SU-DHL-6 (cell line): Measurements from ENCODE around the gene RPE65.

Source experiments
- H2AFZ ChIP-seq: fragments of 200-600 bp; sonication (generic); 2 replicates; pipeline ENCODE4 v1.6.1; 2014; ENCODE audit warnings: low read depth, mild to moderate bottlenecking, moderate library complexity, mixed read lengths, antibody characterized with exemption, low read length; ENCODE audit not compliant: severe bottlenecking
- H3F3A ChIP-seq: fragments of 200-600 bp; shearing (Covaris generic); 2 replicates; pipeline ENCODE4 v1.6.0; 2016; ENCODE audit warnings: antibody characterized with exemption, mild to moderate bottlenecking; ENCODE audit not compliant: insufficient read depth
- H3K27ac ChIP-seq: fragments of 200-600 bp; sonication (generic); 2 replicates; pipeline ENCODE4 v1.5.1; 2016; ENCODE audit warnings: low read depth, mild to moderate bottlenecking, low read length, moderate library complexity, mixed read lengths
- H3K27me3 ChIP-seq: fragments of 200-600 bp; sonication (generic), shearing (Covaris generic); 2 replicates; pipeline ENCODE4 v1.6.0; 2014; ENCODE audit warnings: mild to moderate bottlenecking, low read length
- H3K36me3 ChIP-seq: fragments of 200-600 bp; sonication (generic); 2 replicates; pipeline ENCODE4 v1.6.1; 2014; ENCODE audit warnings: mild to moderate bottlenecking, low read length, mixed read lengths
- H3K4me2 ChIP-seq: fragments of 300-600, 200-600 bp; shearing (Covaris generic), sonication (generic); 2 replicates; pipeline ENCODE4 v1.6.0; 2014; ENCODE audit warnings: low read length, low read depth, mild to moderate bottlenecking; ENCODE audit not compliant: poor library complexity, severe bottlenecking
- H3K4me3 ChIP-seq: fragments of 200-600 bp; sonication (generic); 2 replicates; pipeline ENCODE4 v1.5.1; 2014; ENCODE audit warnings: antibody characterized with exemption, low read length, mild to moderate bottlenecking, mixed read lengths; ENCODE audit not compliant: insufficient read depth, poor library complexity, severe bottlenecking
- H3K79me2 ChIP-seq: fragments of 200-600 bp; sonication (generic); 2 replicates; pipeline ENCODE4 v1.6.1; 2014; ENCODE audit warnings: mild to moderate bottlenecking, low read length, moderate library complexity; ENCODE audit not compliant: insufficient read depth
- H3K9ac ChIP-seq: fragments of 200-600 bp; sonication (generic); 2 replicates; pipeline ENCODE4 v1.7.0; 2014; ENCODE audit warnings: mild to moderate bottlenecking, low read length
- H3K9me2 ChIP-seq: fragments of 200-600 bp; sonication (generic); replicated peaks from 2 replicates; pipeline ENCODE4 v1.6.1; 2014; ENCODE audit warnings: low read length; ENCODE audit not compliant: insufficient read depth
- H3K9me3 ChIP-seq: fragments of 200-600 bp; sonication (generic); 2 replicates; pipeline ENCODE4 v1.6.1; 2014; ENCODE audit warnings: low read length, mixed read lengths; ENCODE audit not compliant: insufficient read depth
- H4K20me1 ChIP-seq: fragments of 200-600 bp; sonication (generic); 2 replicates; pipeline ENCODE4 v1.6.1; 2014; ENCODE audit warnings: low read depth, mild to moderate bottlenecking, antibody characterized with exemption, low read length, moderate library complexity, mixed read lengths
- CTCF ChIP-seq: fragments of 200-600 bp; sonication (generic); IDR thresholded peaks from one replicate; pipeline ENCODE4 v1.5.1; 2017; ENCODE audit warnings: antibody characterized with exemption, mild to moderate bottlenecking, low read length, moderate library complexity; ENCODE audit not compliant: insufficient read depth, poor library complexity, severe bottlenecking
- EZH2phosphoT487 ChIP-seq: fragments of 200-600 bp; sonication (generic), shearing (Covaris generic); conservative IDR thresholded peaks from 2 replicates; pipeline ENCODE4 v1.6.1; 2018; ENCODE audit warnings: mild to moderate bottlenecking, antibody characterized with exemption, low read length, moderate library complexity, mixed read lengths

The RPE65 gene

GRCh38 chr1:68456202-68456601, 6.4 kb upstream of the RPE65 start:
- no peak overlapping the region for H3K27ac ChIP-seq
- no peak overlapping the region for H3K4me3 ChIP-seq
- H3F3A ChIP-seq, result no peaks in the 10 kb centered on the region
- no peaks in the 10 kb centered on the region for H3K9me2 ChIP-seq
- no peak overlapping the region for H3K4me2 ChIP-seq
- no peaks in the 10 kb centered on the region for H3K79me2 ChIP-seq
- no peaks in the 10 kb centered on the region for H4K20me1 ChIP-seq
- no peak for TF ChIP-seq EZH2phosphoT487
- TF ChIP-seq CTCF, result no peak
- H3K9me3 ChIP-seq, result no peaks in the 10 kb centered on the region
- no peaks in the 10 kb centered on the region for H3K36me3 ChIP-seq
- H3K9ac ChIP-seq, result no peak overlapping the region
- no peaks in the 10 kb centered on the region for H3K27me3 ChIP-seq
- no peak overlapping the region for H2AFZ ChIP-seq

- H3K79me2 ChIP-seq, result no peaks in the 10 kb centered on the region
- H3K36me3 ChIP-seq, result no peaks in the 10 kb centered on the region
- H3K9ac ChIP-seq, result no peak overlapping the region
- TF ChIP-seq CTCF, result no peak
- no peak for TF ChIP-seq EZH2phosphoT487
- no peak overlapping the region for H3K4me3 ChIP-seq
- H3K9me3 ChIP-seq, result no peaks in the 10 kb centered on the region
- H3F3A ChIP-seq, result no peaks in the 10 kb centered on the region
- H2AFZ ChIP-seq, result no peak overlapping the region
- H4K20me1 ChIP-seq, result no peaks in the 10 kb centered on the region
- H3K27me3 ChIP-seq, result no peaks in the 10 kb centered on the region
- no peak overlapping the region for H3K27ac ChIP-seq
- no peak overlapping the region for H3K4me2 ChIP-seq
- no peaks in the 10 kb centered on the region for H3K9me2 ChIP-seq
Observed at GRCh38 chr1:68454534-68454933, 4.8 kb upstream of the RPE65 start.

- no peaks in the 10 kb centered on the region for H3K27me3 ChIP-seq
- no peaks in the 10 kb centered on the region for H3K79me2 ChIP-seq
- H3F3A ChIP-seq, result no peaks in the 10 kb centered on the region
- no peaks in the 10 kb centered on the region for H3K9me3 ChIP-seq
- H3K9me2 ChIP-seq, result no peaks in the 10 kb centered on the region
- no peak overlapping the region for H3K9ac ChIP-seq
- no peak for TF ChIP-seq EZH2phosphoT487
- TF ChIP-seq CTCF, result no peak
- H3K4me3 ChIP-seq, result no peak overlapping the region
- H4K20me1 ChIP-seq, result no peaks in the 10 kb centered on the region
- H3K4me2 ChIP-seq, result no peak overlapping the region
- no peaks in the 10 kb centered on the region for H3K36me3 ChIP-seq
- H3K27ac ChIP-seq, result no peak overlapping the region
- no peak overlapping the region for H2AFZ ChIP-seq
Observed at GRCh38 chr1:68453060-68453670, 3.4 kb upstream of the RPE65 start.
